DND-41 (cell line): ENCODE results near the gene STKLD1.

ENCODE experiments used
- ATAC-seq: fragments of 200-7000 bp; cut with Tn5 transposase; 3 replicates; pipeline ENCODE4 v1.9.1; 2021; ENCODE audit warnings: low read depth; ENCODE audit not compliant: insufficient read depth
- DNase-seq: peaks from one replicate; pipeline ENCODE4 v3.0.0-alpha.2; 2020
- H2AFZ ChIP-seq: 2 replicates; pipeline ENCODE4 v1.6.0; 2012; ENCODE audit warnings: low read depth, low read length
- H3K27ac ChIP-seq: 2 replicates; pipeline ENCODE4 v1.5.1; 2012; ENCODE audit warnings: low read length, inconsistent platforms
- H3K27me3 ChIP-seq: fragments of 200-600 bp; sonication (generic); 2 replicates; pipeline ENCODE4 v1.6.0; 2012; ENCODE audit warnings: low read length, mild to moderate bottlenecking, inconsistent platforms; ENCODE audit not compliant: insufficient read depth, poor library complexity
- H3K36me3 ChIP-seq: 2 replicates; pipeline ENCODE4 v1.5.1; 2012; ENCODE audit warnings: low read length, inconsistent platforms; ENCODE audit not compliant: insufficient read depth
- H3K4me1 ChIP-seq: 2 replicates; pipeline ENCODE4 v1.5.1; 2012; ENCODE audit warnings: mild to moderate bottlenecking, low read length; ENCODE audit not compliant: insufficient read depth
- H3K4me2 ChIP-seq: 2 replicates; pipeline ENCODE4 v1.6.0; 2012; ENCODE audit warnings: mild to moderate bottlenecking, moderate library complexity, low read length, inconsistent platforms; ENCODE audit not compliant: insufficient read depth
- H3K4me3 ChIP-seq, 2 experiments: fragments of 200-600 bp in 1 of 2; shearing (Covaris generic) in 1 of 2; 2 replicates each; pipeline ENCODE4 v1.5.1; 2012 to 2016; ENCODE audit warnings: inconsistent platforms in 2 of 2, low read length in 2 of 2, mild to moderate bottlenecking in 2 of 2, low read depth in 1 of 2, moderate library complexity in 1 of 2
- H3K79me2 ChIP-seq: 2 replicates; pipeline ENCODE4 v1.6.0; 2012; ENCODE audit warnings: low read length, inconsistent platforms; ENCODE audit not compliant: insufficient read depth
- H3K9ac ChIP-seq: 2 replicates; pipeline ENCODE4 v1.6.0; 2012; ENCODE audit warnings: low read depth, mild to moderate bottlenecking, inconsistent platforms, low read length, moderate library complexity
- H3K9me3 ChIP-seq: 2 replicates; pipeline ENCODE4 v1.5.1; 2012; ENCODE audit warnings: low read length, moderate library complexity, mild to moderate bottlenecking, inconsistent platforms; ENCODE audit not compliant: insufficient read depth, severe bottlenecking
- H4K20me1 ChIP-seq: 2 replicates; pipeline ENCODE4 v1.6.0; 2012; ENCODE audit warnings: low read length; ENCODE audit not compliant: insufficient read depth
- EZH2 ChIP-seq: IDR thresholded peaks from 3 replicates; pipeline ENCODE4 v1.6.1; 2012; ENCODE audit warnings: borderline replicate concordance, low read depth, mild to moderate bottlenecking, moderate library complexity, low read length, inconsistent platforms; ENCODE audit not compliant: severe bottlenecking
- TF ChIP-seq, protein P1 (sequence below): IDR thresholded peaks from 2 replicates; pipeline ENCODE4 v1.5.1; 2012; ENCODE audit warnings: borderline replicate concordance, low read length, moderate library complexity, mild to moderate bottlenecking; ENCODE audit not compliant: poor library complexity, severe bottlenecking; ENCODE audit errors: extremely low read depth

STKLD1 gene

GRCh38 chr9:133421615-133422542 lies 45.7 kb downstream of the STKLD1 start, which contains the start of gene ADAMTS13:
TSS of gene ADAMTS13 (plus strand) at chr9:133422367. CDS start at chr9:133422444, 77 bp downstream.
- peak within 1 kb of the TSS; percentile 49; the same call in 1 of the 2 replicates for H2AFZ ChIP-seq
- H3K27ac ChIP-seq: no peak within 1 kb of the TSS
- no peaks in the 10 kb centered on the region for H4K20me1 ChIP-seq
- H3K36me3 ChIP-seq: no peaks in the 10 kb centered on the region; the same call in 1 of the 2 replicates
- H3K9ac ChIP-seq: no peak within 1 kb of the TSS
- no peak for DNase-seq
- no peaks in the 10 kb centered on the region for H3K27me3 ChIP-seq
- H3K79me2 ChIP-seq: peaks cover 10% of the 10 kb centered on the region
- ATAC-seq: no peak
- H3K4me1 ChIP-seq: peaks cover 14% of the 10 kb centered on the region
- no peaks in the 10 kb centered on the region for H3K9me3 ChIP-seq
- TF ChIP-seq, protein P1, sequence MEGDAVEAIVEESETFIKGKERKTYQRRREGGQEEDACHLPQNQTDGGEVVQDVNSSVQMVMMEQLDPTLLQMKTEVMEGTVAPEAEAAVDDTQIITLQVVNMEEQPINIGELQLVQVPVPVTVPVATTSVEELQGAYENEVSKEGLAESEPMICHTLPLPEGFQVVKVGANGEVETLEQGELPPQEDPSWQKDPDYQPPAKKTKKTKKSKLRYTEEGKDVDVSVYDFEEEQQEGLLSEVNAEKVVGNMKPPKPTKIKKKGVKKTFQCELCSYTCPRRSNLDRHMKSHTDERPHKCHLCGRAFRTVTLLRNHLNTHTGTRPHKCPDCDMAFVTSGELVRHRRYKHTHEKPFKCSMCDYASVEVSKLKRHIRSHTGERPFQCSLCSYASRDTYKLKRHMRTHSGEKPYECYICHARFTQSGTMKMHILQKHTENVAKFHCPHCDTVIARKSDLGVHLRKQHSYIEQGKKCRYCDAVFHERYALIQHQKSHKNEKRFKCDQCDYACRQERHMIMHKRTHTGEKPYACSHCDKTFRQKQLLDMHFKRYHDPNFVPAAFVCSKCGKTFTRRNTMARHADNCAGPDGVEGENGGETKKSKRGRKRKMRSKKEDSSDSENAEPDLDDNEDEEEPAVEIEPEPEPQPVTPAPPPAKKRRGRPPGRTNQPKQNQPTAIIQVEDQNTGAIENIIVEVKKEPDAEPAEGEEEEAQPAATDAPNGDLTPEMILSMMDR: peak; percentile 25
- TF ChIP-seq EZH2: no peak
- H3K4me2 ChIP-seq: no peak within 1 kb of the TSS
- H3K4me3 ChIP-seq: no peak within 1 kb of the TSS

- Histone ChIP-seq H3K36me3 (no peaks in the 10 kb centered on the region), H3K4me3 (no peak overlapping the region), H3K27ac (no peak overlapping the region), H3K27me3 (no peaks in the 10 kb centered on the region), H2AFZ (no peak overlapping the region), H3K9me3 (no peaks in the 10 kb centered on the region), H3K79me2 (no peaks in the 10 kb centered on the region), H3K9ac (no peak overlapping the region), H3K4me1 (peaks cover 10% of the 10 kb centered on the region), H3K4me2 (no peak overlapping the region), H4K20me1 (no peaks in the 10 kb centered on the region)
- no peak for TF ChIP-seq EZH2
- TF ChIP-seq, protein P1: no peak
- DNase-seq (no peak), ATAC-seq (no peak)
These were observed 47.0 kb downstream of the STKLD1 start for GRCh38 chr9:133423216-133423615.

DNA sequence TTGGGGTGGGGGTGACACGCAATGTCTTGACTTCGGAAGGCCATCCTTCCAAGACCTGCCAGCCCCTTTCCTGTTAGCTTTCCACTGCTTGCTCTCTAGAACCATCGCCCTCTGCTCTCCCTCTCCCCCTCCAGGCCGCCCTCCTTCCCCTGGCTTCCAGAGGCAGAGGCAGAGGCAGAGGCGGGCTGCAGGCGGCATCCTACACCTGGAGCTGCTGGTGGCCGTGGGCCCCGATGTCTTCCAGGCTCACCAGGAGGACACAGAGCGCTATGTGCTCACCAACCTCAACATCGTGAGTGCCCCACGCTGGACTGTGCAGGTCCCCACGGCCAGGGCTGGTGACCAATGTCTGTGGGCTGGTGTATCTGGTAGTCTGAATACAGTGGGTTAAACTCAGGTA lies 48.0 kb downstream of the STKLD1 start:
- H4K20me1 ChIP-seq: no peaks in the 10 kb centered on the region
- no peaks in the 10 kb centered on the region for H3K36me3 ChIP-seq
- no peaks in the 10 kb centered on the region for H3K27me3 ChIP-seq
- ATAC-seq (no peak), DNase-seq (no peak)
- TF ChIP-seq, protein P1: no peak
- TF ChIP-seq EZH2: no peak
- H3K4me2 ChIP-seq: no peak overlapping the region
- no peak overlapping the region for H3K4me3 ChIP-seq
- no peaks in the 10 kb centered on the region for H3K9me3 ChIP-seq
- no peaks in the 10 kb centered on the region for H3K79me2 ChIP-seq
- H3K4me1 ChIP-seq: peaks cover under 1% of the 10 kb centered on the region; the same call in 1 of the 2 replicates
- H3K9ac ChIP-seq: no peak overlapping the region
- H2AFZ ChIP-seq: no peak overlapping the region
- no peak overlapping the region for H3K27ac ChIP-seq
